GM19468 (cell line): ENCODE results near the gene HDLBP.

Experiments used
- ATAC-seq: cut with Tn5 transposase; IDR thresholded peaks from one replicate; pipeline ENCODE4 v1.9.1; 2021; ENCODE audit warnings: mild to moderate bottlenecking, moderate library complexity, moderate number of reproducible peaks; ENCODE audit not compliant: unreplicated experiment; ENCODE audit errors: extremely low read depth

Gene HDLBP

GRCh38 chr2:241234066-241234790 is 81.2 kb downstream of the HDLBP start:
- no peak for ATAC-seq

DNA sequence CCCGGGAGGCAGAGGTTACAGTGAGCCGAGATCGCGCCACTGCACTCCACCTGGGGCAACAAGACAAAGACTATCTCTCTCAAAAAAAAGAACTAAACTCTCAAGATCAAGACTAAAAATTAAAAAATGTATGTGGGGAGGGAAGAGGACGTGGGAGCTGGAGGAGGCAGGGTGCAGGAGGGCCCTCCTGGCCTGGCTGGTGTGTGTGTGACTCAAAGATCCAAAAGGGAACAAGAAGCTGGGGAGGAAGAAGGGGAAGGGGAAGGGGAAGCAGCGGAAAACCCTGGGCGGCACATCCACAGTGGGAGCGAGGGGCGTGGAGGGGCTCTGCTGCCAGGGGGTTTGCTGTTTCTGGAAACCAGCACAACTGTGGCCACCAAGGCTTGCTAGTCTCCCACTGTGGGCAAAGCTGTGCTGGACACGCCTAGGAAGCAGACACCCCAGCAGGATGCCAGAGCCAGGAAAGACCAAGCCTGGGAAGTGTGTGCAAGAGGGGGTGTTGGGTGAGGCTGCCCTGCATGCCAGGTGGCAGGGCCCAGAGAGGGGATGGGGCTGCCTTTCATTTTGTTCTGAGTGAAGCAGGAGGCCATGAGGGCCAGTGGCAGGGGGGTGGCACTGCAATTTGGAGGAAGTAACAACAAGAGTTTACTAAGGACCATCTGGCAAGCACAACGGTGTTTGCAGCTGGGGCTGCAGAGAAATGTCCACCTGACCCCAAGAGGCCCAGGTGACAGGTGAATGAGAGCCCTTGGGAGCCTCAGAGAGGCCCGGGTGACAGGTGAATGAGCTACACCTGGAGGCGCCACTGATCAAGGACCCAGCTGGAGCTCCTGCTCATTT is 82.5 kb downstream of the HDLBP start:
- ATAC-seq: no peak

DNA sequence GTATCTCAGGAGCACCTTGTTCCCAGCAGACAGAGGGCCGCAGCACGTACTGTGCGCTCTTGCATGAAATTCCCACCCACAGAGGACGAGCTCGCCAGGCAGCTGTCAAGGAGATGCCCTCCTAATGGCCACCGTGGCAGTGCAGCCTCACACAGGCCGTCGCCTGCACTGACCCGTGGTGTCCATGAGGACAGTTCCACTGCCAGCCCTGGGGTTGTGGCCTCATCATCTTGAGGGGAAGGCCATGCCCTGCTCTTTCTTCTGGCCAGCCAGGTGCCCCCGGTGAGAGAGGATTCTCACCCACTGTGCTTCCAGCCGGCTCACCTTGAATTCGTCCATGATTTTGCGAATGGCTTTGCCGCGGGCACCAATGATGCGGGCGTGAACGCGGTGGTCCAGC is 85.0 kb downstream of the HDLBP start:
- ATAC-seq: no peak

- no peak for ATAC-seq
These were observed 85.7 kb downstream of the HDLBP start for GRCh38 chr2:241229563-241230401.

- ATAC-seq: no peak
These were observed 86.5 kb downstream of the HDLBP start for GRCh38 chr2:241228860-241229516.

GRCh38 chr2:241228081-241228859 is 87.2 kb downstream of the HDLBP start:
- no peak for ATAC-seq

DNA sequence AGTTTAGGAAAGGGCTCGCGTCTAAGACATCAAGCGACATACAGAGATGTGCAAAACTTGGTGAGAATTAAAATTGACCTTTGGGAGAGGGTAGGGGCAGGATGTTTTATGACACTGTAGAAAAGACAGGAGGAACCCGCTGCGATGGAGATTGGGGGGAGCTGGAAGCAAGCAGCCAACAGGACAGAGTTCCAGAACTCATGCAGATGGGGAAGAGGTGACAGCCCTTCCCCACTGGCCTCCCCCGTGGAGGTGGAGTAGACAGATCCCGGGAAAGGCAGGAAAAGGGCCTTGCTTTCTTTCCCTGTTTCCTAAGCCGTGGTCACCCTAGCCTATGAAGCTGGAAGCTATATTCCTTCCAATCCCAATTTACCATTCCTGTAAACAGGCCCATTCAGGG is 87.9 kb downstream of the HDLBP start:
- ATAC-seq: no peak

GRCh38 chr2:241226723-241227572 is 88.5 kb downstream of the HDLBP start:
- no peak for ATAC-seq

DNA sequence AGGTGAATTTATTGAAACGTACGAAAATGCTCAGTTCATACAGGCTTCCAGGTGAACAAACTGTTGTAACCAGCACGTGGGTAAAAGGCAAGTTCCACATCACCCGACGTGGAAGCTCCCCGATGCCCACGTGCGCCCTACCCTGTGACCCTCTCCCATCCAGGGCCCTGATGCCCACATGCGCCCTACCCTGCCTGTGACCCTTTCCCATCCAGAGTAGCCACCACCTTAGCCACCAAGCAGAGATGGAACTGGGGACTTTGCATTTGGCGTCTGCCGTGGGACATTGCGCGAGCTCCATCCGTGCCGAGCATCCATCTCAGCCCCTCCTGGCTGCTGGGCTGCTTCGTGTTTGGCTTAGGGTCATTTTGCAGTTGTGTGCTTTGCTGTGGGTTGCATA is 89.5 kb downstream of the HDLBP start:
- no peak for ATAC-seq

- ATAC-seq: no peak
These were observed 89.9 kb downstream of the HDLBP start for GRCh38 chr2:241225545-241225944.

DNA sequence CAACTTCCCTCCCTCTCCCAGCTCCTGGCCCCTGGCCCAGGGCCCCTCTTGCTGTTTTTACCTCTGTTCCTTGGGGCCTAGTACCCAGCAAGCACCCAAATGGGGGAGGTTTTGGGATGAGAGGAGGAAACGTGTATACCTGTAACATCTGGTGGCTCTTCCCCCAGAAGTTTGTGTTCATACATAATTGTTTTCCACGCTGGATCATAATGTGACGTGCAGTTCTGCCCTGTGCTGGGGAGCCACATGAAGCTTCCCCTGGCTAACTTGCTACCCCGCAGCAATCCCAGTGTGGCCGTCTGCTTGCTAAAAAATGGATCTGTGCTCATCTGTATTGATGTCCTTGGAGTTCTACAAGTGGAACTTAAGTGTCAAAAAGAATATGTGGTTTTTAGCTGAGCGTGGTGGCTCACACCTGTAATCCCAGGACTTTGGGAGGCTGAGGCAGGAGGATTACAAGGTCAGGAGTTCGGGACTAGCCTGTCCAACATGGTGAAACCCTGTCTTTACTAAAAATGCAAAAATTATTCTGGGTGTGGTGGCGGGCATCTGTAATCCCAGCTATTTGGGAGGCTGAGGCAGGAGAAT is 90.5 kb downstream of the HDLBP start:
- ATAC-seq: no peak

DNA sequence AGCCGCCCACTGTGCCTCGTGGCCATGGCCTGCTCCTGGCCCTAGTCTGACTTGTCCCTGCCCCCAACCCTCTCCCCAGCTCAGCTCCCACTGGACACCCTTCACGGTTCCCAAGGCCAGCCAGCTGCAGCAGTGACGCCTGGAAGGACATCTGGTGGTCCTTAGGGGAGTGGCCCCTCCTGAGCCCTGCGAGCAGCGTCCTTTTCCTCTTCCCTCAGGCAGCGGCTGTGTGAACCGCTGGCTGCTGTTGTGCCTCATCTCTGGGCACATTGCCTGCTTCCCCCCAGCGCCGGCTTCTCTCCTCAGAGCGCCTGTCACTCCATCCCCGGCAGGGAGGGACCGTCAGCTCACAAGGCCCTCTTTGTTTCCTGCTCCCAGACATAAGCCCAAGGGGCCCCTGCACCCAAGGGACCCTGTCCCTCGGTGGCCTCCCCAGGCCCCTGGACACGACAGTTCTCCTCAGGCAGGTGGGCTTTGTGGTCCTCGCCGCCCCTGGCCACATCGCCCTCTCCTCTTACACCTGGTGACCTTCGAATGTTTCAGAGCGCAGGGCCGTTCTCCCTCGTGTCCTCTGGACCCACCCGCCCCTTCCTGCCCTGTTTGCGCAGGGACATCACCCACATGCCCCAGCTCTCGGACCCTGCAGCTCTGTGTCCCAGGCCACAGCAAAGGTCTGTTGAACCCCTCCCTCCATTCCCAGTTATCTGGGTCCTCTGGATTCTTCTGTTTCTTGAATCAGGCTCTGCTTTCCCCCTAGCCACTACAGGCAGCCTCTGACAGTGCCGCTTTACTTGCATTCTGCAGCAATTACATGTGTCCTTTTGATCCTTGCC is 91.2 kb downstream of the HDLBP start:
- ATAC-seq: no peak

DNA sequence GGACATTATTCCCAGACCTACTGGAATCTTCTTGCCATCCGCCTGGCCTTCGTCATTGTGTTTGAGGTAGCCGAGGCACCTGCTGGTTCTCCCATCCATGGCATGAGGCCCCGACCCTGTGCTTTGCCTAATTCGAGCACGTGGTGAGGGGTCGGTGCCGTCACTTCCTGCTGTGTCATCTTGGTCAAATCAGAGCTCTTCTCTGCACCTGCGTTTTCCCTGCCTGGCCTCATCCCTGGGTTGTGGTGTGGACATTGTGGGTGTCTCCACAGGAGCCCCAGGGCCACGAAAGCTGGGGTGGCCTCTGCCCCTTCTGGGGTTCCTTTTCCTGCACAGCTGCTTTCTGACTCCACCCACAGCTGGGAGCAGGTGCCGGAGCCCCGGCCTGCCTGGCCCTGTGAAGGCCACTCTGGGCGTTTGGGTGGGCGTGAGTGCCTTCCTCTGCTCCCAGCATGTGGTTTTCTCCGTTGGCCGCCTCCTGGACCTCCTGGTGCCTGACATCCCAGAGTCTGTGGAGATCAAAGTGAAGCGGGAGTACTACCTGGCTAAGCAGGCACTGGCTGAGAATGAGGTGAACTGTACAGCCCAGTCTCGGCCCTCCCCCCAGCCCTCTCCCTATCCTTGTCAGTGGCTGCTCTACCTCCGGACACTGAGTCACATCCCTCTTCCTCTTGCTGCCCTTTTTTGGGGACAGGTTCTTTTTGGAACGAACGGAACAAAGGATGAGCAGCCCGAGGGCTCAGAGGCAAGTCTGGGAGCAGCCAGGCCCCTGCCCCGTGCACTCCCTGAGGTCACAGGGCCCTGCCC is 92.1 kb downstream of the HDLBP start:
- ATAC-seq: no peak

DNA sequence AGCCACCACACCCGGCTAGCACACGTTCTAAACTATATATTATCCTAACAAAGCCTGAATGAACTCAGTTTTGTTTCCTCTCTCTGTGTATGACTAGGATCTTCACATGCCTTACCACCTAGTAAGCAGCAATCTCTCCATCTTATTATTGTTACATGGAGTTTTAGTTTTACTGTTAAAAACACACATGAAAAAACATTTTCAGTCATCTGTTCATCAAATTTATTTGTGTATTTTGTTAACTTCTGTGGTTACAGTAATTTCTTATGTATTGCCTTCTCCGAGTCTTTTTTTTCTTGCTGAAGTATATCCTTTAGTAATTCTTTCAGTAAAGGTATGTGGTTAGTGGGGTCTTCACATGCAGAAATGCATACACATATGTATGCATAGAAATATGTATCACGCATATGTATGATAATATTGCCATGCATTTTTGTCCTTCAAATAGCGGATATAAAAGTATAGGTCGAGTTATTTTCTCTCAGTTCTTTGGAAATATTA is 95.6 kb downstream of the HDLBP start:
- no peak for ATAC-seq

DNA sequence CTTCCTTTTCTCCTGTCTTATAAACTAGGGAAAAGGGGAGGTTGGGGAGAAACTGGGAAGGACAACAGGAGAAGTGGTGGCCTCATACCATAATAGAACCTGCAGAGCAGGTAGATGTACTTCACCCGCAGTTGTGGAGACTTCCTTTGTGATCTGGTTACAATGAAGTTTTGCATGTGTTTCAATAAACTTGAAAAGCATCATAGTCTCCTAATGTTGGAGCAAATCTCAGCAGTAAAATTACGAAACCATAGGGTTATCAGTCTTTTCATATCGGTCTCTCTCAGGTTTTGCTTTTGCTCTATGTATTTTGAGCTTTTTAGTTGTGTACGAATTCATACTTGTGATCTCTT is 96.5 kb downstream of the HDLBP start:
- no peak for ATAC-seq
